WTC11 (cell line): ENCODE results near the gene NPFFR1. TPM values are rescaled to one million over a fixed set of nuclear protein-coding genes. Genes with fewer than 3 reads are reported as not detected.
"Not testable (repeated sequence)": the region's sequence is repeated elsewhere in the genome, so short reads cannot be mapped to it uniquely, and the experiment has no call there.

ENCODE experiments used
- ATAC-seq: fragments of 200-7000 bp; cut with Tn5 transposase; 2 replicates; pipeline ENCODE4 v1.10.0; 2021; ENCODE audit warnings: mild to moderate bottlenecking, moderate library complexity
- CTCF ChIA-PET: fragments of 300-600 bp; sonication (Branson Sonifier 250); formaldehyde crosslinking; loops from one replicate; lab custom pipeline; 2021; ENCODE audit warnings: antibody characterized with exemption; lab: Charles Lee
- POLR2A ChIA-PET: fragments of 350-600 bp; sonication (Branson Sonifier 250); formaldehyde crosslinking; loops from one replicate; lab custom pipeline; 2021; ENCODE audit warnings: antibody characterized with exemption; lab: Charles Lee
- DNase-seq: peaks from one replicate; pipeline ENCODE4 v3.0.0; 2021; ENCODE audit warnings: low spot score
- H3K27ac Mint-ChIP-seq: 2 replicates; pipeline ENCODE4 v1.8.0; 2021; ENCODE audit warnings: mixed read lengths
- H3K27me3 Mint-ChIP-seq: 2 replicates; pipeline ENCODE4 v1.8.0; 2021; ENCODE audit warnings: low read depth, mild to moderate bottlenecking, moderate library complexity, mixed read lengths
- H3K36me3 Mint-ChIP-seq: 2 replicates; pipeline ENCODE4 v1.8.0; 2021; ENCODE audit warnings: mixed read lengths
- H3K4me1 Mint-ChIP-seq: 2 replicates; pipeline ENCODE4 v1.8.0; 2022; ENCODE audit warnings: mixed read lengths
- H3K4me3 Mint-ChIP-seq: 2 replicates; pipeline ENCODE4 v1.8.0; 2021; ENCODE audit warnings: mild to moderate bottlenecking, moderate library complexity, mixed read lengths
- H3K9me3 Mint-ChIP-seq: 2 replicates; pipeline ENCODE4 v1.8.0; 2021; ENCODE audit warnings: mixed read lengths
- AR ChIP-seq: fragments of 250-450 bp; sonication (Bioruptor Pico); IDR thresholded peaks from 2 replicates; pipeline ENCODE4 v1.9.0; 2021; ENCODE audit warnings: mild to moderate bottlenecking
- ELF4 ChIP-seq: sonication (generic); formaldehyde crosslinking; IDR thresholded peaks from 2 replicates; pipeline ENCODE4 v1.8.1; 2022; ENCODE audit warnings: low read depth, mild to moderate bottlenecking, moderate library complexity, missing genetic modification reagents
- ESRRA ChIP-seq: sonication (generic); formaldehyde crosslinking; IDR thresholded peaks from 2 replicates; pipeline ENCODE4 v1.8.1; 2022; ENCODE audit warnings: mild to moderate bottlenecking, missing genetic modification reagents, borderline replicate concordance
- ETV6 ChIP-seq: sonication (generic); formaldehyde crosslinking; IDR thresholded peaks from 2 replicates; pipeline ENCODE4 v1.8.1; 2022; ENCODE audit warnings: mild to moderate bottlenecking, missing genetic modification reagents
- MXD4 ChIP-seq: fragments of 250-450 bp; sonication (Bioruptor Pico); IDR thresholded peaks from 2 replicates; pipeline ENCODE4 v1.8.0; 2021; ENCODE audit warnings: mild to moderate bottlenecking, moderate library complexity, borderline replicate concordance
- NFATC4 ChIP-seq: fragments of 250-450 bp; sonication (Bioruptor Pico); IDR thresholded peaks from 2 replicates; pipeline ENCODE4 v1.9.0; 2021; ENCODE audit warnings: mild to moderate bottlenecking
- NFE2L1 ChIP-seq: sonication (generic); formaldehyde crosslinking; IDR thresholded peaks from 2 replicates; pipeline ENCODE4 v1.8.1; 2023; ENCODE audit warnings: missing genetic modification reagents
- PRDM15 ChIP-seq: sonication (generic); formaldehyde crosslinking; IDR thresholded peaks from 2 replicates; pipeline ENCODE4 v1.8.0; 2022; ENCODE audit warnings: missing genetic modification reagents
- PRRX2 ChIP-seq: fragments of 250-450 bp; sonication (Bioruptor Pico); IDR thresholded peaks from 2 replicates; pipeline ENCODE4 v1.8.0; 2021; ENCODE audit warnings: mild to moderate bottlenecking
- ZBTB21 ChIP-seq: sonication (generic); formaldehyde crosslinking; IDR thresholded peaks from 2 replicates; pipeline ENCODE4 v1.8.1; 2023; ENCODE audit warnings: mild to moderate bottlenecking, missing genetic modification reagents, borderline replicate concordance
- ZNF219 ChIP-seq: sonication (generic); formaldehyde crosslinking; IDR thresholded peaks from 2 replicates; pipeline ENCODE4 v1.8.0; 2023; ENCODE audit warnings: missing genetic modification reagents, mild to moderate bottlenecking, borderline replicate concordance
- ZNF232 ChIP-seq: sonication (generic); formaldehyde crosslinking; IDR thresholded peaks from 2 replicates; pipeline ENCODE4 v1.8.0; 2022; ENCODE audit warnings: mild to moderate bottlenecking, missing genetic modification reagents
- ZNF416 ChIP-seq: fragments of 250-450 bp; sonication (Bioruptor Pico); IDR thresholded peaks from 2 replicates; pipeline ENCODE4 v1.9.0; 2021; ENCODE audit warnings: mild to moderate bottlenecking, inconsistent platforms
- ZSCAN18 ChIP-seq: fragments of 250-450 bp; sonication (Bioruptor Pico); IDR thresholded peaks from 2 replicates; pipeline ENCODE4 v2.1.2; 2022; ENCODE audit warnings: mild to moderate bottlenecking, moderate library complexity
- total RNA-seq: library from RNA; stranded (reverse); gene quantifications from 3 replicates; pipeline ENCODE4 v1.2.3, GENCODE V29; 2021
- TF ChIP-seq, protein P1 (sequence below): sonication (generic); formaldehyde crosslinking; IDR thresholded peaks from 2 replicates; pipeline ENCODE4 v1.8.0; 2022; ENCODE audit warnings: mild to moderate bottlenecking, missing genetic modification reagents
- TF ChIP-seq, protein P2 (sequence below): sonication (generic); formaldehyde crosslinking; IDR thresholded peaks from 2 replicates; pipeline ENCODE4 v1.8.0; 2022; ENCODE audit warnings: mild to moderate bottlenecking, missing genetic modification reagents

The NPFFR1 gene
- total RNA-seq, 1 experiment from 2014 or later, result 0.04 TPM

- H3K27ac Mint-ChIP-seq, result no peak overlapping the region
- no peak for TF ChIP-seq AR (CRISPR knock-in tag)
- no peak for TF ChIP-seq NFATC4
- TF ChIP-seq ELF4 (CRISPR knock-in tag), result no peak
- TF ChIP-seq ZNF232 (CRISPR knock-in tag), result no peak
- TF ChIP-seq ZNF416 (CRISPR knock-in tag), result no peak
- no peak for TF ChIP-seq NFE2L1
- no peak for TF ChIP-seq MXD4 (CRISPR knock-in tag)
- TF ChIP-seq, protein P1, sequence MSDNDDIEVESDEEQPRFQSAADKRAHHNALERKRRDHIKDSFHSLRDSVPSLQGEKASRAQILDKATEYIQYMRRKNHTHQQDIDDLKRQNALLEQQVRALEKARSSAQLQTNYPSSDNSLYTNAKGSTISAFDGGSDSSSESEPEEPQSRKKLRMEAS (CRISPR knock-in tag), result no peak
- no peak for TF ChIP-seq ZSCAN18 (CRISPR knock-in tag)
- no peak for TF ChIP-seq PRDM15 (CRISPR knock-in tag)
- TF ChIP-seq ESRRA (CRISPR knock-in tag), result no peak
- TF ChIP-seq, protein P2, sequence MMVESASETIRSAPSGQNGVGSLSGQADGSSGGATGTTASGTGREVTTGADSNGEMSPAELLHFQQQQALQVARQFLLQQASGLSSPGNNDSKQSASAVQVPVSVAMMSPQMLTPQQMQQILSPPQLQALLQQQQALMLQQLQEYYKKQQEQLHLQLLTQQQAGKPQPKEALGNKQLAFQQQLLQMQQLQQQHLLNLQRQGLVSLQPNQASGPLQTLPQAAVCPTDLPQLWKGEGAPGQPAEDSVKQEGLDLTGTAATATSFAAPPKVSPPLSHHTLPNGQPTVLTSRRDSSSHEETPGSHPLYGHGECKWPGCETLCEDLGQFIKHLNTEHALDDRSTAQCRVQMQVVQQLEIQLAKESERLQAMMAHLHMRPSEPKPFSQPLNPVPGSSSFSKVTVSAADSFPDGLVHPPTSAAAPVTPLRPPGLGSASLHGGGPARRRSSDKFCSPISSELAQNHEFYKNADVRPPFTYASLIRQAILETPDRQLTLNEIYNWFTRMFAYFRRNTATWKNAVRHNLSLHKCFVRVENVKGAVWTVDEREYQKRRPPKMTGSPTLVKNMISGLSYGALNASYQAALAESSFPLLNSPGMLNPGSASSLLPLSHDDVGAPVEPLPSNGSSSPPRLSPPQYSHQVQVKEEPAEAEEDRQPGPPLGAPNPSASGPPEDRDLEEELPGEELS (CRISPR knock-in tag), result no peak
- TF ChIP-seq PRRX2 (CRISPR knock-in tag), result no peak
- no peak for TF ChIP-seq ZBTB21 (CRISPR knock-in tag)
- no peak for TF ChIP-seq ZNF219 (CRISPR knock-in tag)
- TF ChIP-seq ETV6 (CRISPR knock-in tag), result no peak
- TF ChIP-seq, all 79 proteins: peak for 0
- Mint-ChIP-seq H3K9me3 (peaks cover 24% of the 10 kb centered on the region), H3K27me3 (peaks cover 22% of the 10 kb centered on the region), H3K4me3 (no peak overlapping the region), H3K4me1 (no peaks in the 10 kb centered on the region), H3K36me3 (peaks cover 22% of the 10 kb centered on the region)
- CTCF ChIA-PET, result interaction anchor here (0.6 kb wide), 1 partner anchor 19 kb away, joined by 3 read pairs; no protein-coding TSS in a partner anchor
- POLR2A ChIA-PET, result no interaction called here
- ATAC-seq (no peak), DNase-seq (no peak)
Observed at GRCh38 chr10:70241081-70241480, 42.7 kb downstream of the NPFFR1 start.

DNA sequence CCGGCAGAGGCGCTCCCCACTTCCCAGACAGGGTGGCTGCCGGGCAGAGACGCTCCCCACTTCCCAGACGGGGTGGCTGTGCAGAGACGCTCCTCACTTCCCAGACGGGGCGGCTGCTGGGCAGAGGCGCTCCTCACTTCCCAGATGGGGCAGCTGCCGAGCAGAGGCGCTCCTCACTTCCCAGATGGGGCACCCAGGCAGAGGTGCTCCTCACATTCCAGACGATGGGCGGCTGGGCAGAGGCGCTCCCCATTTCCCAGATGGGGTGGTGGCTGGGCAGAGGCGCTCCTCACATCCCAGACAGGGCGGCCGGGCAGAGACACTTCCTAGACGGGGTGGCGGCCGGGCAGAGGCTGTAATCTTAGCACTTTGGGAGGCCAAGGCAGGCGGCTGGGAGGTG, 43.8 kb downstream of the NPFFR1 start:
- H3K9me3 Mint-ChIP-seq, result peaks cover 24% of the 10 kb centered on the region
- ATAC-seq, H3K4me3 Mint-ChIP-seq, DNase-seq, CTCF ChIA-PET, POLR2A ChIA-PET, H3K27ac Mint-ChIP-seq, H3K4me1 Mint-ChIP-seq: not testable (repeated sequence)
- H3K36me3 Mint-ChIP-seq, result peaks cover 22% of the 10 kb centered on the region
- peaks cover 17% of the 10 kb centered on the region; the same call in 1 of the 2 replicates for H3K27me3 Mint-ChIP-seq

GRCh38 chr10:70239077-70239976, 44.5 kb downstream of the NPFFR1 start:
- H3K4me1 Mint-ChIP-seq, result not testable (repeated sequence)

GRCh38 chr10:70237958-70238536, 45.8 kb downstream of the NPFFR1 start:
- Mint-ChIP-seq H3K36me3 (peaks cover 22% of the 10 kb centered on the region), H3K9me3 (peaks cover 24% of the 10 kb centered on the region), H3K27me3 (peaks cover 13% of the 10 kb centered on the region; the same call in 1 of the 2 replicates), H3K27ac (peak overlapping the region; percentile 41; the same call in 1 of the 2 replicates)
- H3K4me1 Mint-ChIP-seq, CTCF ChIA-PET, ATAC-seq, POLR2A ChIA-PET, DNase-seq, H3K4me3 Mint-ChIP-seq: not testable (repeated sequence)

More at GRCh38 chr10:70239077-70239976, 44.5 kb downstream of the NPFFR1 start:
- CTCF ChIA-PET, POLR2A ChIA-PET, ATAC-seq, DNase-seq, H3K4me3 Mint-ChIP-seq, H3K27ac Mint-ChIP-seq: not testable (repeated sequence)
- peaks cover 22% of the 10 kb centered on the region for H3K36me3 Mint-ChIP-seq
- peaks cover 24% of the 10 kb centered on the region for H3K9me3 Mint-ChIP-seq
- H3K27me3 Mint-ChIP-seq, result peaks cover 17% of the 10 kb centered on the region; the same call in 1 of the 2 replicates
